H9 (cell line): ENCODE measurements around the gene UPB1. TPM values are rescaled to one million over a fixed set of nuclear protein-coding genes. Genes with fewer than 3 reads are reported as not detected.

ENCODE experiments used
- DNase-seq: peaks from one replicate; pipeline ENCODE4 v3.0.0-alpha.2; 2017
- H2AFZ ChIP-seq: one replicate; pipeline ENCODE4 v1.6.1; 2013; ENCODE audit warnings: mild to moderate bottlenecking, low read length, control low read depth, moderate library complexity
- H2AK5ac ChIP-seq: 2 replicates; pipeline ENCODE4 v1.6.1; 2013; ENCODE audit warnings: low read length, control low read depth, mixed read lengths; ENCODE audit not compliant: insufficient read length
- H2BK120ac ChIP-seq: one replicate; pipeline ENCODE4 v1.6.1; 2013; ENCODE audit warnings: low read depth, mild to moderate bottlenecking, low read length, control low read depth, inconsistent platforms; ENCODE audit not compliant: poor library complexity, severe bottlenecking
- H2BK12ac ChIP-seq: 2 replicates; pipeline ENCODE4 v1.6.1; 2013; ENCODE audit warnings: low read length, control low read depth, mixed read lengths, low read depth; ENCODE audit not compliant: insufficient read length
- H2BK15ac ChIP-seq: 2 replicates; pipeline ENCODE4 v1.6.1; 2013; ENCODE audit warnings: low read depth, low read length, control low read depth
- H2BK20ac ChIP-seq: one replicate; pipeline ENCODE4 v1.6.1; 2013; ENCODE audit warnings: low read depth, mild to moderate bottlenecking, low read length, control low read depth, inconsistent platforms; ENCODE audit not compliant: poor library complexity, severe bottlenecking
- H2BK5ac ChIP-seq: 2 replicates; pipeline ENCODE4 v1.6.1; 2013; ENCODE audit warnings: low read length, control low read depth, mixed read lengths; ENCODE audit not compliant: insufficient read length
- H3K14ac ChIP-seq: 2 replicates; pipeline ENCODE4 v1.6.1; 2013; ENCODE audit warnings: low read length, control low read depth; ENCODE audit not compliant: insufficient read depth
- H3K18ac ChIP-seq: 2 replicates; pipeline ENCODE4 v1.6.1; 2013; ENCODE audit warnings: low read depth, mild to moderate bottlenecking, mixed read lengths, low read length, control low read depth; ENCODE audit not compliant: insufficient read length
- H3K23ac ChIP-seq: 2 replicates; pipeline ENCODE4 v1.6.1; 2013; ENCODE audit warnings: low read length, control low read depth, mixed read lengths, low read depth; ENCODE audit not compliant: insufficient read length
- H3K23me2 ChIP-seq: 2 replicates; pipeline ENCODE4 v1.6.1; 2013; ENCODE audit warnings: low read depth, mild to moderate bottlenecking, mixed read lengths, low read length, control low read depth; ENCODE audit not compliant: insufficient read length, poor library complexity, severe bottlenecking
- H3K27ac ChIP-seq: 2 replicates; pipeline ENCODE4 v1.5.1; 2013; ENCODE audit warnings: low read length, control low read depth, mixed read lengths, low read depth; ENCODE audit not compliant: insufficient read length
- H3K27me3 ChIP-seq: 2 replicates; pipeline ENCODE4 v1.6.1; 2013; ENCODE audit warnings: low read length, control low read depth, inconsistent platforms; ENCODE audit not compliant: insufficient read depth
- H3K4ac ChIP-seq: 2 replicates; pipeline ENCODE4 v1.6.1; 2013; ENCODE audit warnings: low read depth, mild to moderate bottlenecking, control low read depth, inconsistent platforms, low read length, moderate library complexity
- H3K4me1 ChIP-seq: 2 replicates; pipeline ENCODE4 v1.6.1; 2013; ENCODE audit warnings: low read length, control low read depth, inconsistent platforms; ENCODE audit not compliant: insufficient read depth
- H3K4me2 ChIP-seq: 2 replicates; pipeline ENCODE4 v1.6.1; 2013; ENCODE audit warnings: low read length, control low read depth, mixed read lengths; ENCODE audit not compliant: insufficient read length, insufficient read depth
- H3K56ac ChIP-seq: 2 replicates; pipeline ENCODE4 v1.6.1; 2013; ENCODE audit warnings: low read depth, mild to moderate bottlenecking, mixed read lengths, low read length, control low read depth; ENCODE audit not compliant: insufficient read length
- H3K79me1 ChIP-seq: 2 replicates; pipeline ENCODE4 v1.6.1; 2013; ENCODE audit warnings: low read depth, mild to moderate bottlenecking, moderate library complexity, low read length, control low read depth, inconsistent platforms; ENCODE audit not compliant: insufficient read depth, poor library complexity, severe bottlenecking
- H3K79me2 ChIP-seq: 2 replicates; pipeline ENCODE4 v1.6.1; 2013; ENCODE audit warnings: low read length, control low read depth, inconsistent platforms; ENCODE audit not compliant: insufficient read depth
- H3K9ac ChIP-seq: 2 replicates; pipeline ENCODE4 v1.6.1; 2013; ENCODE audit warnings: low read length, control low read depth, mixed read lengths; ENCODE audit not compliant: insufficient read length; ENCODE audit errors: extremely low read depth
- H3K9me3 ChIP-seq: one replicate; pipeline ENCODE4 v1.6.1; 2013; ENCODE audit warnings: low read depth, low read length, inconsistent platforms; ENCODE audit not compliant: control insufficient read depth
- H3T11ph ChIP-seq: one replicate; pipeline ENCODE4 v1.6.1; 2013; ENCODE audit warnings: mild to moderate bottlenecking, low read length, control low read depth, inconsistent platforms
- H4K20me1 ChIP-seq: one replicate; pipeline ENCODE4 v1.6.1; 2013; ENCODE audit not compliant: control insufficient read depth, insufficient read length, insufficient read depth
- H4K5ac ChIP-seq: 2 replicates; pipeline ENCODE4 v1.6.1; 2013; ENCODE audit warnings: low read depth, mild to moderate bottlenecking, mixed read lengths, low read length, control low read depth; ENCODE audit not compliant: insufficient read length
- H4K8ac ChIP-seq: replicated peaks from 2 replicates; pipeline ENCODE4 v1.6.1; 2013; ENCODE audit warnings: low read length, control low read depth, mixed read lengths, low read depth; ENCODE audit not compliant: insufficient read length
- H4K91ac ChIP-seq: 2 replicates; pipeline ENCODE4 v1.6.1; 2013; ENCODE audit warnings: low read depth, mild to moderate bottlenecking, moderate library complexity, mixed read lengths, low read length, control low read depth; ENCODE audit not compliant: insufficient read length
- H3K27ac Mint-ChIP-seq, 3 experiments: 2 replicates in 2 of 3; 3 replicates in 1 of 3; pipeline ENCODE4 v1.8.0; 2020 to 2021; ENCODE audit warnings: mixed read lengths in 3 of 3, mild to moderate bottlenecking in 1 of 3, moderate library complexity in 1 of 3
- H3K27me3 Mint-ChIP-seq: 2 replicates; pipeline ENCODE4 v1.8.0; 2021; ENCODE audit warnings: low read depth, mild to moderate bottlenecking, moderate library complexity, mixed read lengths
- H3K36me3 Mint-ChIP-seq, 3 experiments: 2 replicates in 2 of 3; 3 replicates in 1 of 3; pipeline ENCODE4 v1.8.0; 2020 to 2021; ENCODE audit warnings: low read depth in 3 of 3, mixed read lengths in 3 of 3; ENCODE audit not compliant: insufficient read depth in 1 of 3
- H3K4me1 Mint-ChIP-seq, 2 experiments: 2 replicates each; pipeline ENCODE4 v1.8.0; 2020; ENCODE audit warnings: mixed read lengths in 2 of 2
- H3K4me3 Mint-ChIP-seq, 2 experiments: 2 replicates in 1 of 2; 3 replicates in 1 of 2; pipeline ENCODE4 v1.8.0; 2020 to 2021; ENCODE audit warnings: mild to moderate bottlenecking in 2 of 2, mixed read lengths in 2 of 2, moderate library complexity in 1 of 2
- H3K9me3 Mint-ChIP-seq, 2 experiments: 2 replicates in 1 of 2; 3 replicates in 1 of 2; pipeline ENCODE4 v1.8.0; 2020; ENCODE audit warnings: mild to moderate bottlenecking in 2 of 2, mixed read lengths in 2 of 2, moderate library complexity in 1 of 2
- CTCF ChIP-seq: fragments of 200-600 bp; sonication (generic); conservative IDR thresholded peaks from 3 replicates; pipeline ENCODE4 v1.8.0; 2021; ENCODE audit warnings: antibody characterized with exemption, mild to moderate bottlenecking
- WGBS: extraction: QIAGEN DNeasy Blood & Tissue Kit; methylation state at CpG from one replicate; pipeline ENCODE4 v1.1.7; 2013; ENCODE audit warnings: missing lambda C conversion rate, low lambda C conversion rate, mixed read lengths; ENCODE audit not compliant: insufficient read length; ENCODE audit errors: extremely low coverage; 5-methylcytosine and 5-hydroxymethylcytosine counted together
- total RNA-seq: library from RNA; stranded (reverse); gene quantifications from 2 replicates; pipeline ENCODE4 v1.2.1, GENCODE V29; 2021

Gene UPB1
- total RNA-seq, 1 experiment from 2014 or later: not detected

- H3K27ac Mint-ChIP-seq: no peak overlapping the region
- H4K91ac ChIP-seq: no peak overlapping the region
Observed at GRCh38 chr22:24532075-24532474, 36.9 kb downstream of the UPB1 start.

More at GRCh38 chr22:24532075-24532474, 36.9 kb downstream of the UPB1 start:
- H2BK12ac ChIP-seq: no peak overlapping the region
- H3K14ac ChIP-seq: no peak overlapping the region
- no peak for TF ChIP-seq CTCF
- no peak overlapping the region for H2BK120ac ChIP-seq
- H2AFZ ChIP-seq: no peak overlapping the region
- no peak overlapping the region for H2BK15ac ChIP-seq
- no peak overlapping the region for H2BK5ac ChIP-seq
- H3K9me3 ChIP-seq: no peaks in the 10 kb centered on the region
- no peaks in the 10 kb centered on the region for H3K36me3 Mint-ChIP-seq
- H2AK5ac ChIP-seq: no peak overlapping the region
- no peak overlapping the region for H3K27ac ChIP-seq
- DNase-seq: no peak
- H3K27me3 ChIP-seq: no peaks in the 10 kb centered on the region
- H3K79me1 ChIP-seq: no peaks in the 10 kb centered on the region
- no peak overlapping the region for H3K18ac ChIP-seq
- no peaks in the 10 kb centered on the region for H3K79me2 ChIP-seq
- H3K23me2 ChIP-seq: no peaks in the 10 kb centered on the region
- no peak overlapping the region for H3K23ac ChIP-seq
- H3K9ac ChIP-seq: no peak overlapping the region
- H3K4me1 ChIP-seq: no peaks in the 10 kb centered on the region
- H3K4me2 ChIP-seq: no peak overlapping the region
- H4K8ac ChIP-seq: no peak overlapping the region
- no CpG with 5 or more reads among the region's 1 CpG for WGBS
- H3K56ac ChIP-seq: no peak overlapping the region
- peaks cover 2 to 3% of the 10 kb centered on the region in 2 experiments; a peak in 1 of 4 replicates for H3K4me1 Mint-ChIP-seq
- H4K20me1 ChIP-seq: no peaks in the 10 kb centered on the region
- H3T11ph ChIP-seq: no peak overlapping the region
- no peak overlapping the region for H2BK20ac ChIP-seq
- no peaks in the 10 kb centered on the region for H3K9me3 Mint-ChIP-seq
- H3K4me3 Mint-ChIP-seq: no peak overlapping the region
- no peak overlapping the region for H3K4ac ChIP-seq
- H4K5ac ChIP-seq: no peak overlapping the region
- no peaks in the 10 kb centered on the region; the same call in 1 of the 2 replicates for H3K27me3 Mint-ChIP-seq
